HepG2 (cell line): ENCODE results near the gene ACACB. TPM values are rescaled to one million over a fixed set of nuclear protein-coding genes. Genes with fewer than 3 reads are reported as not detected.

Experiments
- BRCA1 ChIP-seq: sonication (generic); formaldehyde crosslinking; IDR thresholded peaks from 2 replicates; pipeline ENCODE4 v1.4.0; 2020; ENCODE audit warnings: missing genetic modification reagents
- CCAR2 ChIP-seq: fragments of 200-400 bp; formaldehyde crosslinking; optimal IDR thresholded peaks from 2 replicates; pipeline ENCODE3; 2018; ENCODE audit warnings: low read depth, mild to moderate bottlenecking, low read length, moderate library complexity
- CTCF ChIP-seq: sonication (generic); formaldehyde crosslinking; IDR thresholded peaks from 2 replicates; pipeline ENCODE4 v1.5.0; 2020; ENCODE audit warnings: mild to moderate bottlenecking, missing genetic modification reagents, moderate library complexity
- DR1 ChIP-seq: sonication (generic); formaldehyde crosslinking; IDR thresholded peaks from 2 replicates; pipeline ENCODE4 v1.8.0; 2021; ENCODE audit warnings: mild to moderate bottlenecking, missing genetic modification reagents, inconsistent platforms
- ESRRA ChIP-seq: sonication (generic); formaldehyde crosslinking; IDR thresholded peaks from 2 replicates; pipeline ENCODE4 v1.5.1; 2020; ENCODE audit warnings: mild to moderate bottlenecking, low read depth, missing genetic modification reagents
- GATAD2A ChIP-seq: IDR thresholded peaks from 2 replicates; pipeline ENCODE4 v1.6.1; 2016
- HIVEP1 ChIP-seq: sonication (generic); formaldehyde crosslinking; IDR thresholded peaks from 2 replicates; pipeline ENCODE4 v1.4.0; 2020; ENCODE audit warnings: mild to moderate bottlenecking, missing genetic modification reagents
- HMG20A ChIP-seq: IDR thresholded peaks from 2 replicates; pipeline ENCODE4 v1.6.1; 2016; ENCODE audit warnings: borderline replicate concordance
- HNF4G ChIP-seq, 2 experiments: sonication (generic) in 1 of 2; formaldehyde crosslinking in 1 of 2; IDR thresholded peaks; 2 replicates each; pipeline versions ENCODE4 v1.4.0 to v1.6.1; 2011 to 2020; ENCODE audit warnings: borderline replicate concordance in 2 of 2, low read depth in 2 of 2, mild to moderate bottlenecking in 2 of 2, low read length in 1 of 2, missing genetic modification reagents in 1 of 2, moderate library complexity in 1 of 2
- KDM2A ChIP-seq: sonication (generic); formaldehyde crosslinking; IDR thresholded peaks from 2 replicates; pipeline ENCODE4 v1.4.0; 2020; ENCODE audit warnings: low read depth, missing genetic modification reagents, borderline replicate concordance
- MNT ChIP-seq: fragments of 450-650 bp; IDR thresholded peaks from 2 replicates; pipeline ENCODE4 v1.6.1; 2016
- NONO ChIP-seq, 2 experiments: fragments of 450-650 bp in 1 of 2; sonication (generic) in 1 of 2; formaldehyde crosslinking in 1 of 2; IDR thresholded peaks in 1 of 2; conservative IDR thresholded peaks in 1 of 2; 2 replicates each; pipeline versions ENCODE4 v1.6.1 to v1.8.0; 2017 to 2022; ENCODE audit warnings: mild to moderate bottlenecking in 1 of 2, missing genetic modification reagents in 1 of 2, moderate library complexity in 1 of 2
- RFX5 ChIP-seq: IDR thresholded peaks from 2 replicates; pipeline ENCODE4 v1.6.1; 2011; ENCODE audit warnings: low read depth, low read length, improper control_type of control experiment
- SP1 ChIP-seq, 2 experiments: fragments of 450-650 bp in 1 of 2; sonication (generic) in 1 of 2; formaldehyde crosslinking in 1 of 2; IDR thresholded peaks; 2 replicates each; pipeline versions ENCODE4 v1.4.0 to v1.6.1; 2016 to 2020; ENCODE audit warnings: missing genetic modification reagents in 1 of 2
- ZBTB10 ChIP-seq: sonication (generic); formaldehyde crosslinking; IDR thresholded peaks from 2 replicates; pipeline ENCODE4 v1.4.0; 2020; ENCODE audit warnings: missing genetic modification reagents, borderline replicate concordance
- ZFP82 ChIP-seq: sonication (generic); formaldehyde crosslinking; IDR thresholded peaks from 2 replicates; pipeline ENCODE4 v1.5.1; 2020; ENCODE audit warnings: mild to moderate bottlenecking, missing genetic modification reagents, borderline replicate concordance
- ZNF253 ChIP-seq: sonication (generic); formaldehyde crosslinking; IDR thresholded peaks from 2 replicates; pipeline ENCODE4 v1.8.0; 2022; ENCODE audit warnings: mild to moderate bottlenecking, missing genetic modification reagents, borderline replicate concordance
- ZNF7 ChIP-seq: IDR thresholded peaks from 2 replicates; pipeline ENCODE4 v1.6.1; 2016; ENCODE audit warnings: missing biosample characterization, missing genetic modification reagents
- ZNF878 ChIP-seq: sonication (generic); formaldehyde crosslinking; IDR thresholded peaks from 2 replicates; pipeline ENCODE4 v1.8.1; 2023; ENCODE audit warnings: mild to moderate bottlenecking, missing genetic modification reagents, moderate library complexity
- polyA plus RNA-seq, 8 experiments: library from polyadenylated mRNA; depleted of rRNA in 3 of 8; stranded (reverse) in 7 of 8; unstranded in 1 of 8; fragments of >200 nt; fragmentation: Illumina TruSeq in 4 of 8; extraction: Trizol in 4 of 8; gene quantifications; 2 replicates each; pipeline versions ENCODE4 v1.2.1 to v1.2.3, GENCODE V29; 2011 to 2016; ENCODE audit warnings: low read depth in 4 of 8, missing spikeins in 1 of 8, mixed read lengths in 1 of 8; ENCODE audit not compliant: insufficient read depth in 1 of 8
- total RNA-seq, 5 experiments: library from RNA; depleted of rRNA; stranded (reverse); fragments of >200 nt; fragmentation: Illumina TruSeq; extraction: Trizol; gene quantifications; 2 replicates each; pipeline ENCODE4 v1.2.3, GENCODE V29; 2016; ENCODE audit warnings: low read depth in 1 of 5

ACACB gene
- total and polyA plus RNA-seq, 2 of the 13 experiments (the other 11 are each of a cell fraction or from before 2014, with no cell fraction given), result 6.2 to 8.6 TPM

- TF ChIP-seq MNT (no peak), RFX5 (no peak), CTCF (CRISPR knock-in tag) (peak; percentile 32), NONO (IDR thresholded peaks at IDR 0.05) (no peak), NONO (CRISPR knock-in tag; conservative IDR thresholded peaks at IDR 0.05) (no peak), BRCA1 (no peak), KDM2A (no peak), GATAD2A (CRISPR knock-in tag) (no peak), HNF4G (IDR thresholded peaks at IDR 0.05; ENCODE audit: borderline replicate concordance, low read depth, low read length) (0 out of 2 replicates have a peak, but pooled peaks have one; percentile 7), HNF4G (CRISPR knock-in tag; IDR thresholded peaks at IDR 0.05; ENCODE audit: borderline replicate concordance, low read depth) (no peak), ZFP82 (CRISPR knock-in tag) (no peak), HIVEP1 (CRISPR knock-in tag) (no peak), HMG20A (no peak), CCAR2 (no peak), ZNF7 (CRISPR knock-in tag) (no peak), ESRRA (CRISPR knock-in tag) (no peak), ZBTB10 (CRISPR knock-in tag) (no peak), ZNF253 (no peak), DR1 (CRISPR knock-in tag) (no peak), SP1 (IDR thresholded peaks at IDR 0.05) (no peak), SP1 (CRISPR knock-in tag; IDR thresholded peaks at IDR 0.05) (no peak), ZNF878 (no peak)
These were observed 46.8 kb upstream of the ACACB start (continued) for GRCh38 chr12:109069307-109070271.
